ENCODE results near the gene ATF2.
"Not testable (repeated sequence)": the region's sequence is repeated elsewhere in the genome, so short reads cannot be mapped to it uniquely, and the experiment has no call there.

ATF2 gene

DNA sequence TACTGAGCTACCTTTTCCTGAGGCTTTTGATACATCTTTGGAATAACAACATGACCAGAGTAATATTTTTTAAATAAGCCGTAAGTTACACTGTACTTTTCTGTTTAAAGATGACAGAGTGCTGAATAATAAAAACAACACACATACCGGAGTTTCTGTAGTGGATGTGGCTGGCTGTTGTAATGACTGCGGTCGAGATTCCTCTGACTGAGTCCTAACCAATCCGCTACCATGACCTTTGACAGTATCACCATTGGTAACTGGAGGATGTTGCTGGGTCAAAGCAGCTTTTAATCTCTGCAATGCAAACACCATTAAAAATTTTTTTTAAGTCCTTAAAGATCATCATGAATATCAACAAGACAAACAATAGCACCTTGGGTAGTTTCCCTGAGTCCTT is 70.7 kb downstream of the ATF2 start:
- no peak for DNase-seq (ENCODE audit: extremely low read depth, low read depth)
- TF ChIP-seq CTCF (IDR thresholded peaks at IDR 0.05; ENCODE audit: low read depth, low read length): no peak

GRCh38 chr2:175084117-175084516 is 83.9 kb downstream of the ATF2 start:
- not testable (repeated sequence) for DNase-seq (ENCODE audit: extremely low read depth, low read depth)

DNA sequence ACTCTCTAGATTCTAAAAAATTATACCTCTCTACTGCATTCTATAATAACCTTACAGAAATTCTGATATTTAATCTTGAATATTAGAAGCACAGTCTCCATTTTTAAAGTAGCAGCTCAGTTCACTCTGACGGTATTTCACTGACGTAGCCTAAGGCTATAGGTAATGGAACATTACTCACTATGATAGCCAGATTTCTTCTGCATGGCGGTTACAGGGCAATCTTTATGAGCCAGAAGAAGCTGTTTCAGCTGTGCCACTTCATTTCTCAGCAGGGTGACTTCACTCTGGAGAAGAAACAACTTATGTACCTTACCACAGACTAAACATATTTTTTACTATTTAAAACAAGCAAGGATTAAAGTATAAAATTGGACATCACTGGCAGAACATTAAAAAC is 87.5 kb downstream of the ATF2 start:
- DNase-seq (ENCODE audit: extremely low read depth, low read depth): no peak
- no peak for TF ChIP-seq CTCF (IDR thresholded peaks at IDR 0.05; ENCODE audit: low read depth, low read length)

DNA sequence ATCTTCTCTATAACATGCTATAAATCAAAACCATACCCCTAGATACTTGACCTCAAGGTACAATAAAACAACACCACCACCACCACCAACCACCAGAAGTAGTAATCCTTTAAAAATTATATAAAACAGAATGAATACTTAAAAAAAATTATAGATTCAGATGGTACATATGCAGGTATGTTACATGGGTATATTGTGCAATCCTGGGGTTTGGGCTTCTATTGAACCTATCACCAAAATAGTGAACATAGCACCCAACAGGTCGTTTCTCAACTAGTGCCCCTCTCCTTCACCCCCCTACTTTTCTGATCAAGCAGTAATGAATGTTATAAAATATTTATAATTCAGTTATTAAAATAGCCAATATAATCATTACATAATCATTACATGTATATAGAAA is 91.7 kb downstream of the ATF2 start:
- no peak for TF ChIP-seq CTCF (IDR thresholded peaks at IDR 0.05; ENCODE audit: low read depth, low read length)

DNA sequence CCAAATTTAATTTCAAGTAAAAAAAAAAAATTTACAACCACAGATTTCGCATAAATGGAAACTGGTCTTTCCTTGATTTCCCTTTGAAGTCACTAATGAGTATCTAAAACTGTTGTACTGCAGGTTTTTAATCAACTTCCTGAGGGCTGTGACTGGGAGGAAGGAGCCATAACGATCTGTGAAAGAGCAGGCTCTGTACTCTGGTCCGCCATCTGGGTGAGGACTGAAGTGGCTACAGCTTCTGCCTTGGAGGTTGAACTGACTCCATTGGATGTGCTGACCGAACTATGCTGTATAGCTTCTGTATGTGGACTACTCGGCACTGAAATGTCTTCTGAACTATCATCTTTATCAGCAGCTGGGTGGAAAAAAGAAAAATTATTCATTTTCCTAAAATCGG is 93.5 kb downstream of the ATF2 start:
- no peak for DNase-seq (ENCODE audit: extremely low read depth, low read depth)
- no peak for TF ChIP-seq CTCF (IDR thresholded peaks at IDR 0.05; ENCODE audit: low read depth, low read length)

More for the DNA sequence above, 91.7 kb downstream of the ATF2 start:
- no peak for DNase-seq (ENCODE audit: extremely low read depth, low read depth)

DNA sequence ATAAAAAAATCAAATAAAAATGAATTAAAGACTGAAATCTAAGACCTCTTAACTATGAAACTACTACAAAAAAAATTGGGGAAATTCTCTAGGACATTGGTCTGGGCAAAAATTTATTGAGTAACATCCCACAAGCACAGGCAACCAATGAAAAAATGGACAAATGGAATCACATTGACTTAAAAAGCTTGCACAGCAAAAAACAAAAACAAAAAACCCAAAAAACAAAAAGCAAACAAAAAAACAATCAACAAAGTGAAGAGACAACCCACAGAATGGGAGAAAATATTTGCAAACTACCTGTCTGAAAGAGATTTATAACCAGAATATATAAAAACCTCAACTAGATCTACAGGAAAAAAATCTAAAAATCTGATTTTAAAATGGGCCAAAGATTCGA is 99.5 kb downstream of the ATF2 start:
- TF ChIP-seq CTCF (IDR thresholded peaks at IDR 0.05; ENCODE audit: low read depth, low read length): no peak
- no peak for DNase-seq (ENCODE audit: extremely low read depth, low read depth)

GRCh38 chr2:175066411-175066810 is 101.6 kb downstream of the ATF2 start:
- no peak for DNase-seq (ENCODE audit: extremely low read depth, low read depth)
- TF ChIP-seq CTCF (IDR thresholded peaks at IDR 0.05; ENCODE audit: low read depth, low read length): no peak

DNA sequence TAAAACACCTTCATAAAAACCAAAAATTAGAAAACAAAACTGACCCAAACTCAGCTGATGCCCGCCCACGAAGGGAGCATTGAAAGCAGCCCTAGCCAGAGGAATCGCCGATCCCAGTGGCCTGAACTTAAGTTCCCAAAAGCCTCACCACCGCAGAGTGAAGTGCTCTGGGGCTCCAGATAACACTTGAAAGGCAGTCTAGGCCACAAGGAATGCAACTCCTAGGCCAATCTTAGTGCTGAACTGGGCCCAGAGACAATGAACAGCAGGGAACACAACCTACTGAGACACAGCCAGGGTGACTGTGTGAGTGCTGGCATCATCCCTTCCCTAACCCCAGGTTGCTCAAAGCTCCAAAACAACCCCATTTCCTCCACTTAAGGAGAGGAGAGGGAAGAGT is 103.2 kb downstream of the ATF2 start:
- no peak for DNase-seq (ENCODE audit: extremely low read depth, low read depth)
- TF ChIP-seq CTCF (IDR thresholded peaks at IDR 0.05; ENCODE audit: low read depth, low read length): no peak

All from AG09319 (cell line).